ENCODE results near the gene ZNF518A.

Gene ZNF518A

GRCh38 chr10:96129387-96130325 lies at the start of gene ZNF518A:
TSS of gene ZNF518A (plus strand) at chr10:96130297. CDS start at chr10:96156323, 26,026 bp downstream.
- peak; percentile 68 to 79 (median 77) for DNase-seq (ENCODE audit: low read depth in 3 of 3, low spot score in 1 of 3)

GRCh38 chr10:96082153-96082552 lies 47.9 kb upstream of the ZNF518A start:
- DNase-seq (ENCODE audit: low read depth in 3 of 3, low spot score in 1 of 3) = no peak

GRCh38 chr10:96082748-96083147 lies 47.3 kb upstream of the ZNF518A start:
- DNase-seq (ENCODE audit: low read depth in 3 of 3, low spot score in 1 of 3) = no peak

- DNase-seq (ENCODE audit: low read depth in 3 of 3, low spot score in 1 of 3) = no peak
These were observed 41.0 kb upstream of the ZNF518A start for GRCh38 chr10:96089116-96089515.

- peak; percentile 79 to 87 (median 83) for DNase-seq (ENCODE audit: low read depth in 3 of 3, low spot score in 1 of 3)
These were observed 40.2 kb upstream of the ZNF518A start for GRCh38 chr10:96089670-96090462.

- peak in 1 of 3 donors; percentile 1 for DNase-seq (ENCODE audit: low read depth in 3 of 3, low spot score in 1 of 3)
These were observed 39.7 kb upstream of the ZNF518A start for GRCh38 chr10:96090463-96090800.

- DNase-seq (ENCODE audit: low read depth in 3 of 3, low spot score in 1 of 3) = no peak
These were observed 36.9 kb upstream of the ZNF518A start for GRCh38 chr10:96092999-96093767.

- no peak for DNase-seq (ENCODE audit: low read depth in 3 of 3, low spot score in 1 of 3)
These were observed 36.1 kb upstream of the ZNF518A start for GRCh38 chr10:96093948-96094347.

- no peak for DNase-seq (ENCODE audit: low read depth in 3 of 3, low spot score in 1 of 3)
These were observed 33.1 kb upstream of the ZNF518A start for GRCh38 chr10:96096958-96097357.

- DNase-seq (ENCODE audit: low read depth in 3 of 3, low spot score in 1 of 3) = no peak
These were observed 32.2 kb upstream of the ZNF518A start for GRCh38 chr10:96097865-96098264.

GRCh38 chr10:96107623-96108038 lies 22.5 kb upstream of the ZNF518A start:
- no peak for DNase-seq (ENCODE audit: low read depth in 3 of 3, low spot score in 1 of 3)

- no peak for DNase-seq (ENCODE audit: low read depth in 3 of 3, low spot score in 1 of 3)
These were observed 17.6 kb upstream of the ZNF518A start for GRCh38 chr10:96112531-96112930.

- DNase-seq (ENCODE audit: low read depth in 3 of 3, low spot score in 1 of 3) = no peak
These were observed 11.3 kb upstream of the ZNF518A start for GRCh38 chr10:96118604-96119450.

- no peak for DNase-seq (ENCODE audit: low read depth in 3 of 3, low spot score in 1 of 3)
These were observed 7.3 kb upstream of the ZNF518A start for GRCh38 chr10:96122824-96123223.

GRCh38 chr10:96124230-96125141 lies 5.6 kb upstream of the ZNF518A start:
- no peak for DNase-seq (ENCODE audit: low read depth in 3 of 3, low spot score in 1 of 3)

GRCh38 chr10:96125142-96125515 lies 5.0 kb upstream of the ZNF518A start:
- no peak for DNase-seq (ENCODE audit: low read depth in 3 of 3, low spot score in 1 of 3)

- peak in 2 of 3 donors; percentile 30 to 56 for DNase-seq (ENCODE audit: low read depth in 3 of 3, low spot score in 1 of 3)
These were observed 364 bp downstream of the ZNF518A start for GRCh38 chr10:96130326-96130995.

GRCh38 chr10:96131621-96132020 lies 1.5 kb downstream of the ZNF518A start:
- no peak for DNase-seq (ENCODE audit: low read depth in 3 of 3, low spot score in 1 of 3)

- no peak for DNase-seq (ENCODE audit: low read depth in 3 of 3, low spot score in 1 of 3)
These were observed 3.0 kb downstream of the ZNF518A start for GRCh38 chr10:96133135-96133534.
